ENCODE measurements around the gene TP53RK. TPM values are rescaled to one million over a fixed set of nuclear protein-coding genes. Genes with fewer than 3 reads are reported as not detected.

TP53RK gene
- total and polyA plus RNA-seq, 2 of the 13 experiments (the other 11 are each of a cell fraction or from before 2014, with no cell fraction given), result 12.9 to 25.5 TPM

- TF ChIP-seq XRCC5 (optimal IDR thresholded peaks at IDR 0.05; ENCODE audit: low read length) (no peak), ZZZ3 (CRISPR knock-in tag; IDR thresholded peaks at IDR 0.05; ENCODE audit: borderline replicate concordance) (no peak), FOXO4 (CRISPR knock-in tag; conservative IDR thresholded peaks at IDR 0.05) (peak; percentile 74; the same call in 1 of the 2 replicates), TGIF2 (CRISPR knock-in tag; IDR thresholded peaks at IDR 0.05) (peak; percentile 67; the same call in 1 of the 2 replicates), ZBTB38 (CRISPR knock-in tag; IDR thresholded peaks at IDR 0.05) (no peak), ZNF256 (CRISPR knock-in tag; conservative IDR thresholded peaks at IDR 0.05) (no peak), ZNF33A (CRISPR knock-in tag; IDR thresholded peaks at IDR 0.05; ENCODE audit: borderline replicate concordance) (no peak), NCOA1 (CRISPR knock-in tag; IDR thresholded peaks at IDR 0.05) (no peak), STAG1 (CRISPR knock-in tag; IDR thresholded peaks at IDR 0.05) (no peak), SKI (IDR thresholded peaks at IDR 0.05; ENCODE audit: partially characterized antibody) (no peak), ZBTB8A (CRISPR knock-in tag; IDR thresholded peaks at IDR 0.05; ENCODE audit: borderline replicate concordance, low read depth) (no peak), SOX6 (IDR thresholded peaks at IDR 0.05) (no peak), SOX6 (CRISPR knock-in tag; IDR thresholded peaks at IDR 0.05) (peak; percentile 7; the same call in 1 of the 2 replicates), HMGA1 (CRISPR knock-in tag; conservative IDR thresholded peaks at IDR 0.05) (no peak), MED8 (CRISPR knock-in tag; IDR thresholded peaks at IDR 0.05; ENCODE audit: insufficient replicate concordance) (peak; percentile 35), HIVEP1 (CRISPR knock-in tag; IDR thresholded peaks at IDR 0.05) (0 out of 2 replicates have a peak, but pooled peaks have one; percentile 51), TEAD2 (CRISPR knock-in tag; IDR thresholded peaks at IDR 0.05) (no peak), ZSCAN12 (CRISPR knock-in tag; IDR thresholded peaks at IDR 0.05) (no peak), ZNF335 (CRISPR knock-in tag; IDR thresholded peaks at IDR 0.05) (no peak), ZNF615 (CRISPR knock-in tag; IDR thresholded peaks at IDR 0.05; ENCODE audit: borderline replicate concordance) (0 out of 2 replicates have a peak, but pooled peaks have one; percentile 58)
- TF ChIP-seq, protein P1, sequence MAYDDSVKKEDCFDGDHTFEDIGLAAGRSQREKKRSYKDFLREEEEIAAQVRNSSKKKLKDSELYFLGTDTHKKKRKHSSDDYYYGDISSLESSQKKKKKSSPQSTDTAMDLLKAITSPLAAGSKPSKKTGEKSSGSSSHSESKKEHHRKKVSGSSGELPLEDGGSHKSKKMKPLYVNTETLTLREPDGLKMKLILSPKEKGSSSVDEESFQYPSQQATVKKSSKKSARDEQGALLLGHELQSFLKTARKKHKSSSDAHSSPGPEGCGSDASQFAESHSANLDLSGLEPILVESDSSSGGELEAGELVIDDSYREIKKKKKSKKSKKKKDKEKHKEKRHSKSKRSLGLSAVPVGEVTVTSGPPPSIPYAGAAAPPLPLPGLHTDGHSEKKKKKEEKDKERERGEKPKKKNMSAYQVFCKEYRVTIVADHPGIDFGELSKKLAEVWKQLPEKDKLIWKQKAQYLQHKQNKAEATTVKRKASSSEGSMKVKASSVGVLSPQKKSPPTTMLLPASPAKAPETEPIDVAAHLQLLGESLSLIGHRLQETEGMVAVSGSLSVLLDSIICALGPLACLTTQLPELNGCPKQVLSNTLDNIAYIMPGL (CRISPR knock-in tag; IDR thresholded peaks at IDR 0.05; ENCODE audit: borderline replicate concordance in 1 of 2, low read depth in 1 of 2), result no peak
- TF ChIP-seq, protein P2, sequence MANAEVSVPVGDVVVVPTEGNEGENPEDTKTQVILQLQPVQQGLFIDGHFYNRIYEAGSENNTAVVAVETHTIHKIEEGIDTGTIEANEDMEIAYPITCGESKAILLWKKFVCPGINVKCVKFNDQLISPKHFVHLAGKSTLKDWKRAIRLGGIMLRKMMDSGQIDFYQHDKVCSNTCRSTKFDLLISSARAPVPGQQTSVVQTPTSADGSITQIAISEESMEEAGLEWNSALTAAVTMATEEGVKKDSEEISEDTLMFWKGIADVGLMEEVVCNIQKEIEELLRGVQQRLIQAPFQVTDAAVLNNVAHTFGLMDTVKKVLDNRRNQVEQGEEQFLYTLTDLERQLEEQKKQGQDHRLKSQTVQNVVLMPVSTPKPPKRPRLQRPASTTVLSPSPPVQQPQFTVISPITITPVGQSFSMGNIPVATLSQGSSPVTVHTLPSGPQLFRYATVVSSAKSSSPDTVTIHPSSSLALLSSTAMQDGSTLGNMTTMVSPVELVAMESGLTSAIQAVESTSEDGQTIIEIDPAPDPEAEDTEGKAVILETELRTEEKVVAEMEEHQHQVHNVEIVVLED (CRISPR knock-in tag; IDR thresholded peaks at IDR 0.05; ENCODE audit: borderline replicate concordance), result 0 out of 2 replicates have a peak, but pooled peaks have one; percentile 5
- TF ChIP-seq, protein P3, sequence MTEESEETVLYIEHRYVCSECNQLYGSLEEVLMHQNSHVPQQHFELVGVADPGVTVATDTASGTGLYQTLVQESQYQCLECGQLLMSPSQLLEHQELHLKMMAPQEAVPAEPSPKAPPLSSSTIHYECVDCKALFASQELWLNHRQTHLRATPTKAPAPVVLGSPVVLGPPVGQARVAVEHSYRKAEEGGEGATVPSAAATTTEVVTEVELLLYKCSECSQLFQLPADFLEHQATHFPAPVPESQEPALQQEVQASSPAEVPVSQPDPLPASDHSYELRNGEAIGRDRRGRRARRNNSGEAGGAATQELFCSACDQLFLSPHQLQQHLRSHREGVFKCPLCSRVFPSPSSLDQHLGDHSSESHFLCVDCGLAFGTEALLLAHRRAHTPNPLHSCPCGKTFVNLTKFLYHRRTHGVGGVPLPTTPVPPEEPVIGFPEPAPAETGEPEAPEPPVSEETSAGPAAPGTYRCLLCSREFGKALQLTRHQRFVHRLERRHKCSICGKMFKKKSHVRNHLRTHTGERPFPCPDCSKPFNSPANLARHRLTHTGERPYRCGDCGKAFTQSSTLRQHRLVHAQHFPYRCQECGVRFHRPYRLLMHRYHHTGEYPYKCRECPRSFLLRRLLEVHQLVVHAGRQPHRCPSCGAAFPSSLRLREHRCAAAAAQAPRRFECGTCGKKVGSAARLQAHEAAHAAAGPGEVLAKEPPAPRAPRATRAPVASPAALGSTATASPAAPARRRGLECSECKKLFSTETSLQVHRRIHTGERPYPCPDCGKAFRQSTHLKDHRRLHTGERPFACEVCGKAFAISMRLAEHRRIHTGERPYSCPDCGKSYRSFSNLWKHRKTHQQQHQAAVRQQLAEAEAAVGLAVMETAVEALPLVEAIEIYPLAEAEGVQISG (CRISPR knock-in tag; IDR thresholded peaks at IDR 0.05), result 0 out of 2 replicates have a peak, but pooled peaks have one; percentile 23
These were observed 17.2 kb downstream of the TP53RK start (continued) for GRCh38 chr20:46671866-46672542.

Data from HepG2 (cell line).